IMR-90 (cell line): Measurements from ENCODE around the gene ZBTB47.

ENCODE experiments used
- BHLHE40 ChIP-seq: fragments of 150-350 bp; IDR thresholded peaks from 2 replicates; pipeline ENCODE4 v1.6.1; 2016; ENCODE audit warnings: mild to moderate bottlenecking, low read depth, low read length
- CEBPB ChIP-seq: IDR thresholded peaks from 2 replicates; pipeline ENCODE4 v1.6.1; 2012; ENCODE audit warnings: low read depth, low read length, improper control_type of control experiment
- CTCF ChIP-seq: conservative IDR thresholded peaks from 2 replicates; pipeline ENCODE4 v1.5.1; 2012; ENCODE audit warnings: mild to moderate bottlenecking, low read depth, low read length, improper control_type of control experiment
- FOS ChIP-seq: fragments of 150-350 bp; IDR thresholded peaks from 2 replicates; pipeline ENCODE4 v1.6.1; 2016; ENCODE audit warnings: low read depth, low read length
- MXI1 ChIP-seq: IDR thresholded peaks from 2 replicates; pipeline ENCODE4 v1.6.1; 2012; ENCODE audit warnings: low read depth, mild to moderate bottlenecking, low read length, moderate library complexity, borderline replicate concordance
- NFE2L2 ChIP-seq: fragments of 150-350 bp; IDR thresholded peaks from 2 replicates; pipeline ENCODE4 v1.6.1; 2016; ENCODE audit warnings: low read depth, mild to moderate bottlenecking, low read length
- POLR2A ChIP-seq: IDR thresholded peaks from 2 replicates; pipeline ENCODE4 v1.6.1; 2012; ENCODE audit warnings: mild to moderate bottlenecking, low read depth, low read length
- RAD21 ChIP-seq: IDR thresholded peaks from 2 replicates; pipeline ENCODE4 v1.6.1; 2012; ENCODE audit warnings: low read length, improper control_type of control experiment
- RCOR1 ChIP-seq: IDR thresholded peaks from 2 replicates; pipeline ENCODE4 v1.6.1; 2012; ENCODE audit warnings: mild to moderate bottlenecking, low read length, improper control_type of control experiment; ENCODE audit not compliant: insufficient replicate concordance
- RFX5 ChIP-seq: IDR thresholded peaks from 2 replicates; pipeline ENCODE4 v1.8.0; 2012; ENCODE audit warnings: low read depth, mild to moderate bottlenecking, low read length, moderate library complexity
- SMC3 ChIP-seq: fragments of 150-350 bp; IDR thresholded peaks from 2 replicates; pipeline ENCODE4 v1.6.1; 2016; ENCODE audit warnings: low read depth, mild to moderate bottlenecking, antibody characterized with exemption, low read length, moderate library complexity
- TF ChIP-seq, protein P1 (sequence below): fragments of 150-350 bp; IDR thresholded peaks from 2 replicates; pipeline ENCODE4 v1.6.1; 2017; ENCODE audit warnings: mild to moderate bottlenecking, antibody characterized with exemption, low read length, low read depth

DNA sequence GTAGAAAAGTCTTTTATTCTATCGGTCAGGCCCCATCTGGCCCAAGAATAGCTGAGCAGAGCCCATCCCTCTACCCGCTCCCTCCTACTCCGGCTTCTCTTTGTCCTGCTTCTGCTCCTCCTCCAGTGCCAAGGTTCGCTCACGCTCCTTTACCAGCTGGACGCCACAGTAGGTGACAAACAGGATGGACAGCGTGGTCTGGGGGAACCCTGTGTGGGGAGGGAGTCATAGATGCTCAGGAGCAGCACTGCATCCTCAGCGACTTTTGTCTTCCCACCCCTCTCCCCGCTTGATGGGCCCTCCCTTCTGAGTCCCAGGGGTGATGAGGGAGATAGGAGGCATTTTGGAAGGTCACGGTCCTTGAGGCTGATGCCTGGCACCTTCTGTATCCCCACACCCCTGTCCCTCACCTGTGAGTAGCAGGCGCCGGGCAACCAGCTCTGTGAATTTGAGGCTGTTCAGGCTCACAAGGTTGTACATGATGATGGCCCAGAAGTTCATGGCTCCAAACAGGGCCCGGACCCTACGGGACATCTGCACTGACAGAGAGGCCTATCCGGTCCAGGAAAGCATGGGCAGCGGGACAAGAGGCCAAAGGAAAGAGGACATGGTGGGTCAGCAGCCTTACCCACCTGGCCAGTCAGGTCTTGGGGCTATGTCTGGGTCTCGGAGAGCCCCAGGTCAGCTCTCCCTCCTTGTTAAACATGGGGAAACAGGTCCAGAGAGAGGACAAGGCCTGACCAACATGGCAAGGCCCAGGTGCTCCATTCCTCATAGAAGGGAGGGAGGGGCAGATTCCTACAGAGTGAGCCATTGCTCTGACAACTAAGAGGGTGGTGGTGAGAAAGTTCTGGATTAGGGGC is 39.4 kb downstream of the ZBTB47 start:
- TF ChIP-seq CTCF (no peak), POLR2A (no peak), RCOR1 (no peak), RAD21 (no peak), SMC3 (no peak), BHLHE40 (no peak), MXI1 (no peak), FOS (no peak), RFX5 (no peak), NFE2L2 (no peak), CEBPB (no peak)
- TF ChIP-seq, protein P1, sequence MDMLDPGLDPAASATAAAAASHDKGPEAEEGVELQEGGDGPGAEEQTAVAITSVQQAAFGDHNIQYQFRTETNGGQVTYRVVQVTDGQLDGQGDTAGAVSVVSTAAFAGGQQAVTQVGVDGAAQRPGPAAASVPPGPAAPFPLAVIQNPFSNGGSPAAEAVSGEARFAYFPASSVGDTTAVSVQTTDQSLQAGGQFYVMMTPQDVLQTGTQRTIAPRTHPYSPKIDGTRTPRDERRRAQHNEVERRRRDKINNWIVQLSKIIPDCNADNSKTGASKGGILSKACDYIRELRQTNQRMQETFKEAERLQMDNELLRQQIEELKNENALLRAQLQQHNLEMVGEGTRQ: no peak
